ENCODE results near the gene ANKRD44. TPM values are rescaled to one million over a fixed set of nuclear protein-coding genes. Genes with fewer than 3 reads are reported as not detected.
"Not testable (repeated sequence)": the region's sequence is repeated elsewhere in the genome, so short reads cannot be mapped to it uniquely, and the experiment has no call there.

Gene ANKRD44
- total RNA-seq, 4 donors from 2014 or later, result 1.8 to 6.3 (median 3.0) TPM

- Histone ChIP-seq H3K27ac (no peak overlapping the region), H3K4me3 (no peak overlapping the region), H3K27me3 (no peaks in the 10 kb centered on the region), H3K9me3 (no peaks in the 10 kb centered on the region), H3K36me3 (no peaks in the 10 kb centered on the region), H3K4me1 (no peaks in the 10 kb centered on the region)
- ATAC-seq (no peak), DNase-seq (no peak)
- TF ChIP-seq POLR2A (IDR thresholded peaks at IDR 0.05) (no peak), CTCF (IDR thresholded peaks at IDR 0.05 in 4 of 5, conservative IDR thresholded peaks at IDR 0.05 in 1 of 5) (no peak)
- in situ Hi-C loops (cut with MboI; ENCODE audit: low sequenced_read_pairs in 4 of 4) (no loop called here), intact Hi-C loops (cut with DNase I; ENCODE audit: low total_unique reads) (no loop called here)
Measured at GRCh38 chr2:197071213-197071612, 239.4 kb downstream of the ANKRD44 start.

- DNase-seq (no peak), ATAC-seq (no peak)
- H3K36me3 ChIP-seq, result no peaks in the 10 kb centered on the region
- H3K9me3 ChIP-seq, result no peaks in the 10 kb centered on the region
- intact Hi-C loops (cut with DNase I; ENCODE audit: low total_unique reads) (no loop called here), in situ Hi-C loops (cut with MboI; ENCODE audit: low sequenced_read_pairs in 4 of 4) (no loop called here)
- H3K27me3 ChIP-seq, result no peaks in the 10 kb centered on the region
- TF ChIP-seq CTCF (IDR thresholded peaks at IDR 0.05 in 4 of 5, conservative IDR thresholded peaks at IDR 0.05 in 1 of 5), result no peak
- no peak for TF ChIP-seq POLR2A (IDR thresholded peaks at IDR 0.05)
- no peaks in the 10 kb centered on the region for H3K4me1 ChIP-seq
- no peak overlapping the region for H3K4me3 ChIP-seq
- H3K27ac ChIP-seq, result no peak overlapping the region
Measured at GRCh38 chr2:197069958-197070357, 240.6 kb downstream of the ANKRD44 start.

GRCh38 chr2:197062574-197062973 is 248.0 kb downstream of the ANKRD44 start:
- intact Hi-C loops (cut with DNase I; ENCODE audit: low total_unique reads); DNase-seq; H3K27ac ChIP-seq; H3K36me3 ChIP-seq; H3K27me3 ChIP-seq; ATAC-seq; H3K9me3 ChIP-seq; H3K4me3 ChIP-seq; in situ Hi-C loops (cut with MboI; ENCODE audit: low sequenced_read_pairs in 4 of 4); H3K4me1 ChIP-seq: not testable (repeated sequence)

GRCh38 chr2:197059477-197059876 is 251.1 kb downstream of the ANKRD44 start:
- Histone ChIP-seq H3K9me3 (no peaks in the 10 kb centered on the region), H3K4me1 (no peaks in the 10 kb centered on the region), H3K36me3 (no peaks in the 10 kb centered on the region), H3K4me3 (no peak overlapping the region), H3K27me3 (no peaks in the 10 kb centered on the region), H3K27ac (no peak overlapping the region)
- TF ChIP-seq CTCF (IDR thresholded peaks at IDR 0.05 in 4 of 5, conservative IDR thresholded peaks at IDR 0.05 in 1 of 5) (no peak), POLR2A (IDR thresholded peaks at IDR 0.05) (no peak)
- in situ Hi-C loops (cut with MboI; ENCODE audit: low sequenced_read_pairs in 4 of 4) (no loop called here), intact Hi-C loops (cut with DNase I; ENCODE audit: low total_unique reads) (no loop called here)
- ATAC-seq (no peak), DNase-seq (no peak)

GRCh38 chr2:197058777-197059300 is 251.7 kb downstream of the ANKRD44 start:
- H3K4me1 ChIP-seq, result no peaks in the 10 kb centered on the region
- no peaks in the 10 kb centered on the region for H3K9me3 ChIP-seq
- TF ChIP-seq POLR2A (IDR thresholded peaks at IDR 0.05), result no peak
- no peak for TF ChIP-seq CTCF (IDR thresholded peaks at IDR 0.05 in 4 of 5, conservative IDR thresholded peaks at IDR 0.05 in 1 of 5)
- H3K36me3 ChIP-seq, result no peaks in the 10 kb centered on the region
- no peak for ATAC-seq
- no peak for DNase-seq
- no peak overlapping the region for H3K4me3 ChIP-seq
- in situ Hi-C loops (cut with MboI; ENCODE audit: low sequenced_read_pairs in 4 of 4), result no loop called here
- intact Hi-C loops (cut with DNase I; ENCODE audit: low total_unique reads), result no loop called here
- H3K27ac ChIP-seq, result no peak overlapping the region
- H3K27me3 ChIP-seq, result no peaks in the 10 kb centered on the region

All from gastrocnemius medialis (tissue), 4 donors.